NOMO-1 treated with DMSO at 0.1 percent for 48 hours (cell line): ENCODE results near the gene TDRD7.
A peak's percentile ranks its signal among the peaks of the same experiment; 100 is the strongest.
"Not testable (repeated sequence)": the region's sequence is repeated elsewhere in the genome, so short reads cannot be mapped to it uniquely, and the experiment has no call there.

Source experiments
- DNase-seq: peaks from one replicate; lab custom pipeline; 2025; ENCODE audit not compliant: unreplicated experiment; lab: John Stamatoyannopoulos, UW

Gene TDRD7

GRCh38 chr9:97475059-97475458, 63.2 kb downstream of the TDRD7 start:
- no peak for DNase-seq

GRCh38 chr9:97478301-97478981, 66.5 kb downstream of the TDRD7 start:
- DNase-seq, result no peak

GRCh38 chr9:97479496-97480159, 67.7 kb downstream of the TDRD7 start:
- DNase-seq, result no peak

- no peak for DNase-seq
Observed at GRCh38 chr9:97480174-97480573, 68.3 kb downstream of the TDRD7 start.

GRCh38 chr9:97480749-97481148, 68.9 kb downstream of the TDRD7 start:
- DNase-seq, result no peak

GRCh38 chr9:97484134-97484533, 72.2 kb downstream of the TDRD7 start:
- DNase-seq, result no peak

GRCh38 chr9:97487107-97487506, 75.2 kb downstream of the TDRD7 start:
- no peak for DNase-seq

GRCh38 chr9:97487861-97488260, 76.0 kb downstream of the TDRD7 start:
- peak; percentile 40 for DNase-seq

GRCh38 chr9:97491216-97491999, 79.5 kb downstream of the TDRD7 start:
- no peak for DNase-seq

- DNase-seq, result not testable (repeated sequence)
Observed at GRCh38 chr9:97497558-97498375, 85.9 kb downstream of the TDRD7 start.

GRCh38 chr9:97498846-97499245, 87.0 kb downstream of the TDRD7 start:
- not testable (repeated sequence) for DNase-seq

GRCh38 chr9:97500263-97500662, 88.4 kb downstream of the TDRD7 start:
- DNase-seq, result no peak

- DNase-seq, result no peak
Observed at GRCh38 chr9:97500765-97501176, 88.9 kb downstream of the TDRD7 start.

GRCh38 chr9:97501177-97501971, 89.5 kb downstream of the TDRD7 start, which contains the start of gene TMOD1:
Gene TMOD1, plus strand, starts transcription at chr9:97501666. Its CDS starts 22,523 bp downstream, at chr9:97524189.
- peak; percentile 45 for DNase-seq

GRCh38 chr9:97501972-97502221, 90.0 kb downstream of the TDRD7 start:
- DNase-seq, result no peak

- DNase-seq, result no peak
Observed at GRCh38 chr9:97502222-97502983, 90.5 kb downstream of the TDRD7 start.

GRCh38 chr9:97502984-97503861, 91.3 kb downstream of the TDRD7 start:
- DNase-seq, result no peak

GRCh38 chr9:97503862-97504210, 91.9 kb downstream of the TDRD7 start:
- no peak for DNase-seq
